ENCODE results near the gene BHLHE40. TPM values are rescaled to one million over a fixed set of nuclear protein-coding genes. Genes with fewer than 3 reads are reported as not detected.
A peak's percentile ranks its signal among the peaks of the same experiment; 100 is the strongest.

BHLHE40 gene
- total and polyA plus RNA-seq, 10 of the 15 experiments (the other 5 are each of a cell fraction or from before 2014, with no cell fraction given), result 25.2 to 106 (median 51.4) TPM

DNA sequence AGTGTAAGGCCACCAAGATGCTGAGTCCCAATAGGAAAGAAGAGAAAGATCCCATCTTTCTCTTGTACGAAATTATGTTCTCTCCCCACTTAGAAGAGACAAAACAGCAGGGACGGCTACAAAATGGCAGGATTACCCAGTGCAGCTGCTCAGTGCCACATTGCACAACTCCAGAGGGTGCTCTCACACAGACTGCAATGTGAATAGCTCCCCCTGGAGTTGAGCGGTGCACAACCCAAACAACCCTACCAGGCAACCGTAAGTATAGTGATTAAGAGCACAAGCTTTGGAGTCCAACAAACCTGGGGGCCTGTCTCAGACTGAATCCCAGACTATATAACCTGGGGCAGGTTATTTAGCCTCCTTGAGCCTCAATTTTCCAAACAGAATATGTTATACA is 3.1 kb upstream of the BHLHE40 start (continued):
- TF ChIP-seq EZH2 (IDR thresholded peaks at IDR 0.05; ENCODE audit: borderline replicate concordance, control insufficient read depth, low read depth, low read length), result no peak
- peak; percentile 73; the same call in 1 of the 2 replicates for TF ChIP-seq TCF12 (IDR thresholded peaks at IDR 0.05; ENCODE audit: low read depth, low read length)
- TF ChIP-seq NFIC (IDR thresholded peaks at IDR 0.05; ENCODE audit: low read depth, low read length), result no peak
- TF ChIP-seq GABPA (IDR thresholded peaks at IDR 0.05; ENCODE audit: low read depth), result no peak
- TF ChIP-seq TARDBP (IDR thresholded peaks at IDR 0.05; ENCODE audit: borderline replicate concordance), result no peak
- peak; percentile 84 for TF ChIP-seq ZNF217 (IDR thresholded peaks at IDR 0.05)
- TF ChIP-seq POLR2A (IDR thresholded peaks at IDR 0.05; ENCODE audit: low read depth, low read length), result no peak
- no peak for TF ChIP-seq EGR1 (IDR thresholded peaks at IDR 0.05; ENCODE audit: borderline replicate concordance in 1 of 2, low read depth in 2 of 2, low read length in 2 of 2)
- no peak for TF ChIP-seq YBX1 (IDR thresholded peaks at IDR 0.05)
- no peak for TF ChIP-seq FOS (IDR thresholded peaks at IDR 0.05; ENCODE audit: borderline replicate concordance, extremely low read depth, insufficient read length)
- TF ChIP-seq, protein P1, sequence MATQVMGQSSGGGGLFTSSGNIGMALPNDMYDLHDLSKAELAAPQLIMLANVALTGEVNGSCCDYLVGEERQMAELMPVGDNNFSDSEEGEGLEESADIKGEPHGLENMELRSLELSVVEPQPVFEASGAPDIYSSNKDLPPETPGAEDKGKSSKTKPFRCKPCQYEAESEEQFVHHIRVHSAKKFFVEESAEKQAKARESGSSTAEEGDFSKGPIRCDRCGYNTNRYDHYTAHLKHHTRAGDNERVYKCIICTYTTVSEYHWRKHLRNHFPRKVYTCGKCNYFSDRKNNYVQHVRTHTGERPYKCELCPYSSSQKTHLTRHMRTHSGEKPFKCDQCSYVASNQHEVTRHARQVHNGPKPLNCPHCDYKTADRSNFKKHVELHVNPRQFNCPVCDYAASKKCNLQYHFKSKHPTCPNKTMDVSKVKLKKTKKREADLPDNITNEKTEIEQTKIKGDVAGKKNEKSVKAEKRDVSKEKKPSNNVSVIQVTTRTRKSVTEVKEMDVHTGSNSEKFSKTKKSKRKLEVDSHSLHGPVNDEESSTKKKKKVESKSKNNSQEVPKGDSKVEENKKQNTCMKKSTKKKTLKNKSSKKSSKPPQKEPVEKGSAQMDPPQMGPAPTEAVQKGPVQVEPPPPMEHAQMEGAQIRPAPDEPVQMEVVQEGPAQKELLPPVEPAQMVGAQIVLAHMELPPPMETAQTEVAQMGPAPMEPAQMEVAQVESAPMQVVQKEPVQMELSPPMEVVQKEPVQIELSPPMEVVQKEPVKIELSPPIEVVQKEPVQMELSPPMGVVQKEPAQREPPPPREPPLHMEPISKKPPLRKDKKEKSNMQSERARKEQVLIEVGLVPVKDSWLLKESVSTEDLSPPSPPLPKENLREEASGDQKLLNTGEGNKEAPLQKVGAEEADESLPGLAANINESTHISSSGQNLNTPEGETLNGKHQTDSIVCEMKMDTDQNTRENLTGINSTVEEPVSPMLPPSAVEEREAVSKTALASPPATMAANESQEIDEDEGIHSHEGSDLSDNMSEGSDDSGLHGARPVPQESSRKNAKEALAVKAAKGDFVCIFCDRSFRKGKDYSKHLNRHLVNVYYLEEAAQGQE (IDR thresholded peaks at IDR 0.05; ENCODE audit: low read depth, low read length), result no peak
- TF ChIP-seq HDAC6 (IDR thresholded peaks at IDR 0.05; ENCODE audit: unreplicated experiment), result no peak
- TF ChIP-seq NR2C1 (IDR thresholded peaks at IDR 0.05), result no peak
- TF ChIP-seq, protein P2, sequence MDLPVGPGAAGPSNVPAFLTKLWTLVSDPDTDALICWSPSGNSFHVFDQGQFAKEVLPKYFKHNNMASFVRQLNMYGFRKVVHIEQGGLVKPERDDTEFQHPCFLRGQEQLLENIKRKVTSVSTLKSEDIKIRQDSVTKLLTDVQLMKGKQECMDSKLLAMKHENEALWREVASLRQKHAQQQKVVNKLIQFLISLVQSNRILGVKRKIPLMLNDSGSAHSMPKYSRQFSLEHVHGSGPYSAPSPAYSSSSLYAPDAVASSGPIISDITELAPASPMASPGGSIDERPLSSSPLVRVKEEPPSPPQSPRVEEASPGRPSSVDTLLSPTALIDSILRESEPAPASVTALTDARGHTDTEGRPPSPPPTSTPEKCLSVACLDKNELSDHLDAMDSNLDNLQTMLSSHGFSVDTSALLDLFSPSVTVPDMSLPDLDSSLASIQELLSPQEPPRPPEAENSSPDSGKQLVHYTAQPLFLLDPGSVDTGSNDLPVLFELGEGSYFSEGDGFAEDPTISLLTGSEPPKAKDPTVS (IDR thresholded peaks at IDR 0.05; ENCODE audit: low read depth, low read length), result no peak
- TF ChIP-seq, protein P3, sequence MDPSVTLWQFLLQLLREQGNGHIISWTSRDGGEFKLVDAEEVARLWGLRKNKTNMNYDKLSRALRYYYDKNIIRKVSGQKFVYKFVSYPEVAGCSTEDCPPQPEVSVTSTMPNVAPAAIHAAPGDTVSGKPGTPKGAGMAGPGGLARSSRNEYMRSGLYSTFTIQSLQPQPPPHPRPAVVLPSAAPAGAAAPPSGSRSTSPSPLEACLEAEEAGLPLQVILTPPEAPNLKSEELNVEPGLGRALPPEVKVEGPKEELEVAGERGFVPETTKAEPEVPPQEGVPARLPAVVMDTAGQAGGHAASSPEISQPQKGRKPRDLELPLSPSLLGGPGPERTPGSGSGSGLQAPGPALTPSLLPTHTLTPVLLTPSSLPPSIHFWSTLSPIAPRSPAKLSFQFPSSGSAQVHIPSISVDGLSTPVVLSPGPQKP (IDR thresholded peaks at IDR 0.05; ENCODE audit: low read depth, low read length), result no peak
- TF ChIP-seq BHLHE40 (IDR thresholded peaks at IDR 0.05; ENCODE audit: borderline replicate concordance in 1 of 2, low read depth in 2 of 2, low read length in 1 of 2), result peak in 1 of 2 experiments; percentile 20; a peak in 1 of 4 replicates
- TF ChIP-seq, protein P4, sequence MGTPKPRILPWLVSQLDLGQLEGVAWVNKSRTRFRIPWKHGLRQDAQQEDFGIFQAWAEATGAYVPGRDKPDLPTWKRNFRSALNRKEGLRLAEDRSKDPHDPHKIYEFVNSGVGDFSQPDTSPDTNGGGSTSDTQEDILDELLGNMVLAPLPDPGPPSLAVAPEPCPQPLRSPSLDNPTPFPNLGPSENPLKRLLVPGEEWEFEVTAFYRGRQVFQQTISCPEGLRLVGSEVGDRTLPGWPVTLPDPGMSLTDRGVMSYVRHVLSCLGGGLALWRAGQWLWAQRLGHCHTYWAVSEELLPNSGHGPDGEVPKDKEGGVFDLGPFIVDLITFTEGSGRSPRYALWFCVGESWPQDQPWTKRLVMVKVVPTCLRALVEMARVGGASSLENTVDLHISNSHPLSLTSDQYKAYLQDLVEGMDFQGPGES (IDR thresholded peaks at IDR 0.05), result no peak
- TF ChIP-seq ZNF622 (IDR thresholded peaks at IDR 0.05), result no peak
- TF ChIP-seq ETV6 (conservative IDR thresholded peaks at IDR 0.05 in 1 of 2, IDR thresholded peaks at IDR 0.05 in 1 of 2; ENCODE audit: borderline replicate concordance in 1 of 2, low read depth in 1 of 2), result no peak; a peak in 1 of 4 replicates
- TF ChIP-seq, protein P5, sequence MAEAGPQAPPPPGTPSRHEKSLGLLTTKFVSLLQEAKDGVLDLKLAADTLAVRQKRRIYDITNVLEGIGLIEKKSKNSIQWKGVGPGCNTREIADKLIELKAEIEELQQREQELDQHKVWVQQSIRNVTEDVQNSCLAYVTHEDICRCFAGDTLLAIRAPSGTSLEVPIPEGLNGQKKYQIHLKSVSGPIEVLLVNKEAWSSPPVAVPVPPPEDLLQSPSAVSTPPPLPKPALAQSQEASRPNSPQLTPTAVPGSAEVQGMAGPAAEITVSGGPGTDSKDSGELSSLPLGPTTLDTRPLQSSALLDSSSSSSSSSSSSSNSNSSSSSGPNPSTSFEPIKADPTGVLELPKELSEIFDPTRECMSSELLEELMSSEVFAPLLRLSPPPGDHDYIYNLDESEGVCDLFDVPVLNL (IDR thresholded peaks at IDR 0.05; ENCODE audit: low read depth, low read length), result no peak
- TF ChIP-seq DPF2 (IDR thresholded peaks at IDR 0.05), result no peak
- TF ChIP-seq JUND (IDR thresholded peaks at IDR 0.05; ENCODE audit: low read depth, low read length), result no peak
- TF ChIP-seq JUNB (IDR thresholded peaks at IDR 0.05), result no peak
- no peak for TF ChIP-seq CREB1 (IDR thresholded peaks at IDR 0.05; ENCODE audit: low read depth)
- TF ChIP-seq ZZZ3 (IDR thresholded peaks at IDR 0.05; ENCODE audit: control insufficient read depth, insufficient read length, low read depth), result no peak

Data from GM12878 (cell line).